SK-N-SH (cell line): Measurements from ENCODE around the gene KRT2. TPM values are rescaled to one million over a fixed set of nuclear protein-coding genes. Genes with fewer than 3 reads are reported as not detected.
"Not testable (repeated sequence)": the region's sequence is repeated elsewhere in the genome, so short reads cannot be mapped to it uniquely, and the experiment has no call there.

Experiments used
- CTCF ChIA-PET: fragments of 300-600, 350-600 bp; formaldehyde crosslinking; extraction: SDS; loops from one replicate; lab custom pipeline; 2021; lab: Yijun Ruan, JAX
- POLR2A ChIA-PET: fragments of 350-600 bp; sonication (Branson Sonifier 250); formaldehyde crosslinking; extraction: SDS; loops from one replicate; lab custom pipeline; 2020; ENCODE audit warnings: antibody characterized with exemption, inconsistent platforms; lab: Yijun Ruan, JAX
- DNase-seq: peaks from one replicate; pipeline ENCODE4 v3.0.0; 2012
- H2AFZ ChIP-seq: fragments of 200-600 bp; sonication (generic); 2 replicates; pipeline ENCODE4 v1.8.1; 2016; ENCODE audit warnings: antibody characterized with exemption, mild to moderate bottlenecking, low read depth
- H3F3A ChIP-seq: fragments of 200-600 bp; sonication (generic); replicated peaks from 2 replicates; pipeline ENCODE3; 2016; ENCODE audit warnings: antibody characterized with exemption, mild to moderate bottlenecking; ENCODE audit not compliant: insufficient read depth
- H3K27ac ChIP-seq, 2 experiments: fragments of 200-500 bp in 1 of 2; fragments of 200-600 bp in 1 of 2; sonication (Bioruptor generic) in 1 of 2; sonication (generic), shearing (Covaris generic) in 1 of 2; 2 replicates each; pipeline versions ENCODE4 v1.5.1 to v1.6.1; 2014 to 2016; ENCODE audit warnings: low read depth in 2 of 2, inconsistent platforms in 1 of 2, low read length in 1 of 2, mild to moderate bottlenecking in 1 of 2, mixed read lengths in 1 of 2
- H3K27me3 ChIP-seq: fragments of 200-600 bp; sonication (generic), shearing (Covaris generic); 2 replicates; pipeline ENCODE4 v1.6.1; 2016; ENCODE audit warnings: mixed run types; ENCODE audit not compliant: insufficient read depth
- H3K36me3 ChIP-seq, 2 experiments: fragments of 200-500 bp in 1 of 2; fragments of 200-600 bp in 1 of 2; sonication (Bioruptor generic) in 1 of 2; sonication (generic) in 1 of 2; replicated peaks in 1 of 2; 2 replicates each; pipeline versions ENCODE3 to v1.5.1; 2014 to 2016; ENCODE audit warnings: low read length in 1 of 2, mild to moderate bottlenecking in 1 of 2; ENCODE audit not compliant: insufficient read depth in 2 of 2, control insufficient read depth in 1 of 2
- H3K4me1 ChIP-seq, 2 experiments: fragments of 200-500 bp in 1 of 2; fragments of 200-600 bp in 1 of 2; sonication (Bioruptor generic) in 1 of 2; sonication (generic), shearing (Covaris generic) in 1 of 2; 2 replicates each; pipeline versions ENCODE4 v1.5.1 to v1.6.1; 2014 to 2016; ENCODE audit warnings: low read depth in 1 of 2, low read length in 1 of 2, mixed run types in 1 of 2; ENCODE audit not compliant: insufficient read depth in 2 of 2, control insufficient read depth in 1 of 2
- H3K4me2 ChIP-seq: fragments of 200-600 bp; sonication (generic), shearing (Covaris generic); 2 replicates; pipeline ENCODE4 v1.6.1; 2017; ENCODE audit warnings: mixed run types
- H3K4me3 ChIP-seq, 2 experiments: fragments of 200-500 bp in 1 of 2; fragments of 200-600 bp in 1 of 2; sonication (Bioruptor generic) in 1 of 2; sonication (generic), shearing (Covaris generic) in 1 of 2; 2 replicates each; pipeline versions ENCODE4 v1.5.1 to v1.8.1; 2014 to 2016; ENCODE audit warnings: low read depth in 2 of 2, inconsistent platforms in 1 of 2, low read length in 1 of 2, mild to moderate bottlenecking in 1 of 2, mixed read lengths in 1 of 2, moderate library complexity in 1 of 2
- H3K79me2 ChIP-seq: fragments of 200-600 bp; sonication (generic); 2 replicates; pipeline ENCODE4 v1.8.1; 2017; ENCODE audit warnings: mild to moderate bottlenecking; ENCODE audit not compliant: insufficient read depth
- H3K9ac ChIP-seq: fragments of 200-600 bp; sonication (generic); 2 replicates; pipeline ENCODE4 v1.6.1; 2017; ENCODE audit warnings: mixed run types
- H3K9me2 ChIP-seq: fragments of 200-600 bp; sonication (generic); 2 replicates; pipeline ENCODE4 v1.6.1; 2017; ENCODE audit warnings: mixed run types
- H3K9me3 ChIP-seq: fragments of 200-600 bp; sonication (generic); 2 replicates; pipeline ENCODE4 v1.6.1; 2017; ENCODE audit warnings: mixed run types, mild to moderate bottlenecking, moderate library complexity
- H4K20me1 ChIP-seq: fragments of 200-600 bp; sonication (generic); 2 replicates; pipeline ENCODE4 v1.6.1; 2017; ENCODE audit warnings: mild to moderate bottlenecking, mixed run types; ENCODE audit not compliant: insufficient read depth
- ELF1 ChIP-seq: IDR thresholded peaks from 2 replicates; pipeline ENCODE4 v1.4.0; 2012
- EZH2phosphoT487 ChIP-seq: fragments of 200-600 bp; sonication (generic); IDR thresholded peaks from 2 replicates; pipeline ENCODE4 v1.6.1; 2017; ENCODE audit warnings: low read depth, mixed run types, mild to moderate bottlenecking, antibody characterized with exemption, moderate library complexity, borderline replicate concordance
- FOSL2 ChIP-seq: IDR thresholded peaks from 2 replicates; pipeline ENCODE4 v1.4.0; 2012; ENCODE audit warnings: low read depth, mild to moderate bottlenecking, moderate library complexity, borderline replicate concordance
- FOXJ3 ChIP-seq: sonication (generic); formaldehyde crosslinking; IDR thresholded peaks from 2 replicates; pipeline ENCODE4 v1.5.1; 2020; ENCODE audit warnings: mild to moderate bottlenecking, missing genetic modification reagents
- FOXM1 ChIP-seq: IDR thresholded peaks from 2 replicates; pipeline ENCODE4 v1.4.0; 2012; ENCODE audit warnings: low read depth, mild to moderate bottlenecking
- GATA2 ChIP-seq: sonication (generic); formaldehyde crosslinking; IDR thresholded peaks from 2 replicates; pipeline ENCODE4 v1.5.0; 2020; ENCODE audit warnings: mild to moderate bottlenecking, missing genetic modification reagents
- JUND ChIP-seq: IDR thresholded peaks from 2 replicates; pipeline ENCODE4 v1.4.0; 2012
- MEF2A ChIP-seq: IDR thresholded peaks from 2 replicates; pipeline ENCODE4 v1.4.0; 2012; ENCODE audit warnings: low read depth, borderline replicate concordance
- MXI1 ChIP-seq: IDR thresholded peaks from 2 replicates; pipeline ENCODE4 v1.6.1; 2012; ENCODE audit warnings: mild to moderate bottlenecking, low read depth, low read length, improper control_type of control experiment
- NFIC ChIP-seq: IDR thresholded peaks from 2 replicates; pipeline ENCODE4 v1.4.0; 2012; ENCODE audit warnings: borderline replicate concordance
- NRF1 ChIP-seq: IDR thresholded peaks from 2 replicates; pipeline ENCODE4 v1.6.1; 2012; ENCODE audit warnings: low read depth, mild to moderate bottlenecking, low read length
- RAD21 ChIP-seq: IDR thresholded peaks from 2 replicates; pipeline ENCODE4 v1.6.1; 2012; ENCODE audit warnings: mild to moderate bottlenecking, low read length
- RXRA ChIP-seq: IDR thresholded peaks from 2 replicates; pipeline ENCODE4 v1.4.0; 2012; ENCODE audit warnings: low read depth, mild to moderate bottlenecking, borderline replicate concordance
- SIN3A ChIP-seq: IDR thresholded peaks from 2 replicates; pipeline ENCODE4 v1.6.1; 2012; ENCODE audit warnings: low read depth, mild to moderate bottlenecking, low read length, moderate library complexity, borderline replicate concordance
- TAF1 ChIP-seq: IDR thresholded peaks from 2 replicates; pipeline ENCODE4 v1.6.1; 2012; ENCODE audit warnings: low read depth, mild to moderate bottlenecking, low read length, moderate library complexity, borderline replicate concordance
- TCF12 ChIP-seq: IDR thresholded peaks from 2 replicates; pipeline ENCODE4 v1.4.0; 2012
- WGBS: methylation state at CpG from one replicate; pipeline ENCODE4 v1.1.6; 2017; ENCODE audit warnings: low lambda C conversion rate; 5-methylcytosine and 5-hydroxymethylcytosine counted together
- polyA plus RNA-seq, 3 experiments: library from polyadenylated mRNA; depleted of rRNA; stranded (reverse); fragments of >200 nt; gene quantifications; 2 replicates each; pipeline ENCODE4 v1.2.3, GENCODE V29; 2012
- TF ChIP-seq, protein P1 (sequence below): fragments of 150-350 bp; IDR thresholded peaks from 2 replicates; pipeline ENCODE4 v1.6.1; 2016; ENCODE audit warnings: mild to moderate bottlenecking, low read depth, low read length
- TF ChIP-seq, protein P2 (sequence below): IDR thresholded peaks from 2 replicates; pipeline ENCODE4; 2012

Gene KRT2
- polyA plus RNA-seq, 1 of the 3 experiments (the other 2 are of a cell fraction): not detected

DNA sequence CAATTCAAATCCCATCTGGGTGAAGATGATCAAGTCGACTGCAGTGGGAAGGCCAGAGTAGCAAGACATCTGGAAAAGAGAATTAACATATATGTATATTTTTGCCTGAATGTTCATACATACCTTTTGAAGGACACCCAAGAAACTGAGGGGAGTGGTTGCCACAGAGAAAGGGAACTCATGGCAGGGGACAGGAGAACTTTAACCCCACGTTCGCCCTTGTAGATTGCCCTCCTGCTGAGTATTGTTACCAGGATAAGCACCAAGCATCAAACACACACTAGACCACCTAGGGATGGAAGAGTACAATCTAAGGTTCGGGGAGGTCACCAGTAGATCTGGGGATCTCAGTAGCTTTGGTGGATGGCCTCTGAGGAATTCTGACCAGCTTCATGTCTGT is 18.5 kb upstream of the KRT2 start:
- CTCF ChIA-PET: no interaction called here
- no peaks in the 10 kb centered on the region for H3F3A ChIP-seq
- H3K4me1 ChIP-seq: no peaks in the 10 kb centered on the region
- H3K27ac ChIP-seq: no peak overlapping the region
- H2AFZ ChIP-seq: no peak overlapping the region
- H3K4me2 ChIP-seq: no peak overlapping the region
- POLR2A ChIA-PET: no interaction called here
- no peaks in the 10 kb centered on the region for H3K36me3 ChIP-seq
- H3K79me2 ChIP-seq: no peaks in the 10 kb centered on the region
- no peak for DNase-seq
- H4K20me1 ChIP-seq: no peaks in the 10 kb centered on the region
- TF ChIP-seq FOSL2 (no peak), SIN3A (no peak), TAF1 (no peak), MXI1 (no peak), EZH2phosphoT487 (no peak)
- TF ChIP-seq, protein P1, sequence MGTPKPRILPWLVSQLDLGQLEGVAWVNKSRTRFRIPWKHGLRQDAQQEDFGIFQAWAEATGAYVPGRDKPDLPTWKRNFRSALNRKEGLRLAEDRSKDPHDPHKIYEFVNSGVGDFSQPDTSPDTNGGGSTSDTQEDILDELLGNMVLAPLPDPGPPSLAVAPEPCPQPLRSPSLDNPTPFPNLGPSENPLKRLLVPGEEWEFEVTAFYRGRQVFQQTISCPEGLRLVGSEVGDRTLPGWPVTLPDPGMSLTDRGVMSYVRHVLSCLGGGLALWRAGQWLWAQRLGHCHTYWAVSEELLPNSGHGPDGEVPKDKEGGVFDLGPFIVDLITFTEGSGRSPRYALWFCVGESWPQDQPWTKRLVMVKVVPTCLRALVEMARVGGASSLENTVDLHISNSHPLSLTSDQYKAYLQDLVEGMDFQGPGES: no peak
- TF ChIP-seq, protein P2, sequence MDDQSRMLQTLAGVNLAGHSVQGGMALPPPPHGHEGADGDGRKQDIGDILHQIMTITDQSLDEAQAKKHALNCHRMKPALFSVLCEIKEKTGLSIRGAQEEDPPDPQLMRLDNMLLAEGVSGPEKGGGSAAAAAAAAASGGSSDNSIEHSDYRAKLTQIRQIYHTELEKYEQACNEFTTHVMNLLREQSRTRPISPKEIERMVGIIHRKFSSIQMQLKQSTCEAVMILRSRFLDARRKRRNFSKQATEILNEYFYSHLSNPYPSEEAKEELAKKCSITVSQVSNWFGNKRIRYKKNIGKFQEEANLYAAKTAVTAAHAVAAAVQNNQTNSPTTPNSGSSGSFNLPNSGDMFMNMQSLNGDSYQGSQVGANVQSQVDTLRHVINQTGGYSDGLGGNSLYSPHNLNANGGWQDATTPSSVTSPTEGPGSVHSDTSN: no peak
- peaks cover 43% of the 10 kb centered on the region for H3K27me3 ChIP-seq
- no peak overlapping the region for H3K9ac ChIP-seq
- 21% methylated on average over 4 of the region's 4 CpGs for WGBS
- H3K4me3 ChIP-seq: no peak overlapping the region
- H3K9me3 ChIP-seq: no peaks in the 10 kb centered on the region
- H3K9me2 ChIP-seq: no peaks in the 10 kb centered on the region

DNA sequence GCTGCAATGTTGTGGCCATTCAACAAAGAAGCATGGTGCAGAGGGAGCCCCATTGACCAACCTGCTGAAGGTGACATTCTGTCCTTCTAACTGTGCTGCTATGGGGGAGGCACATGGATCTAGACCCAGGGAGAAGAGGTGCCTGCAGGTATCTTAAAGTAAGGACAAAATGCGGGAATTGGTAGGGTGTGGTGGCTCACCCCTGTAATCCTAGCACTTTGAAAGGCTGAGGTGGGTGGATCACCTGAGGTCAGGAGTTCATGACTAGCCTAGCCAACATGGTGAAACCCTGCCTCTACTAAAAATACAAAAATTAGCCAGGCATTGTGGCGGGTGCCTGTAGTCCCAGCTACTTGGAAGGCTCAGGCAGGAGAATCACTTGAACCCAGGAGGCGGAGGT is 17.9 kb upstream of the KRT2 start:
- H3K9me2 ChIP-seq, H3K4me2 ChIP-seq, H3K79me2 ChIP-seq, POLR2A ChIA-PET, H3K4me3 ChIP-seq, H3K36me3 ChIP-seq, H3F3A ChIP-seq, CTCF ChIA-PET, H2AFZ ChIP-seq, H3K4me1 ChIP-seq, H4K20me1 ChIP-seq, H3K27ac ChIP-seq, H3K9ac ChIP-seq, DNase-seq, H3K9me3 ChIP-seq: not testable (repeated sequence)
- WGBS: 25% methylated on average over 3 of the region's 3 CpGs
- H3K27me3 ChIP-seq: peaks cover 46% of the 10 kb centered on the region

DNA sequence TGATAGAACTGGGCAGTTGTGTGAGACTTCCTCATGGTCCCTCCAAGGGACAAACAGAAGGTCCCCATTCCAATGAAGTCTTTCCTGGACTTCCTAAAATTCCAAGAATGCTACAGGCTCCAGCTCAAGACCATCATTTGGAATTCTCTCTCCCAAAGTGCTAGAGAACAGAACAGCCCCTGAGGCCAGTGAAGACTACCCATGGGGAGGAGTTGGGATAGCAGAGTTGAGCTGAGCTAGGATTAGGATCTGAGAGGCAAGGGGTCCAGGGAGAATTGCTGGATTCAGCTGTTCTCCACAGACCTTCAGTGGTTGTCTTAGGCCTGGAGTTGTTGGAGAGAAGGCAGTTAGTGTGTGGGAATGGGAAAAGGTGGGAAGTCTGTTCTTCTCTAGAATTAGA is 17.4 kb upstream of the KRT2 start:
- Histone ChIP-seq H2AFZ (no peak overlapping the region), H3K9ac (no peak overlapping the region), H3K27ac (no peak overlapping the region), H3K4me3 (no peak overlapping the region), H3K79me2 (no peaks in the 10 kb centered on the region), H3K27me3 (peaks cover 43% of the 10 kb centered on the region), H3K9me2 (no peaks in the 10 kb centered on the region), H3K4me2 (no peak overlapping the region), H4K20me1 (no peaks in the 10 kb centered on the region), H3K36me3 (no peaks in the 10 kb centered on the region), H3K4me1 (no peaks in the 10 kb centered on the region), H3K9me3 (no peaks in the 10 kb centered on the region), H3F3A (no peaks in the 10 kb centered on the region)
- CTCF ChIA-PET: no interaction called here
- POLR2A ChIA-PET: no interaction called here
- TF ChIP-seq MXI1 (no peak), NFIC (no peak), JUND (no peak), NRF1 (no peak), FOXJ3 (CRISPR knock-in tag) (no peak), RAD21 (no peak), TCF12 (no peak), FOXM1 (no peak), ELF1 (no peak), FOSL2 (no peak), GATA2 (no peak), RXRA (no peak), MEF2A (no peak)
- TF ChIP-seq, protein P1: no peak
- TF ChIP-seq, protein P2: no peak
- no peak for DNase-seq
